Kidney (tissue), 14 donors: ENCODE measurements around the gene TRERF1. TPM values are rescaled to one million over a fixed set of nuclear protein-coding genes. Genes with fewer than 3 reads are reported as not detected.
A peak's percentile ranks its signal among the peaks of the same experiment; 100 is the strongest.

Experiments used
- DNase-seq, 5 donors: peaks; one replicate each; pipeline ENCODE4 v3.0.0-alpha.2; 2013 to 2020
- FAIRE-seq: peaks from 2 replicates; lab custom pipeline; 2012; peaks lifted over from hg19 to GRCh38; lab: Jason Lieb, UNC
- H3K27ac ChIP-seq, 2 donors: one replicate each; pipeline ENCODE4 v1.7.0; 2013; ENCODE audit warnings: low read depth in 2 of 2, low read length in 2 of 2, inconsistent platforms in 1 of 2
- H3K27me3 ChIP-seq: one replicate; pipeline ENCODE4 v1.7.1; 2013; ENCODE audit warnings: low read length, inconsistent platforms; ENCODE audit not compliant: control insufficient read depth, insufficient read depth
- H3K36me3 ChIP-seq, 3 donors: one replicate each; pipeline versions ENCODE4 v1.7.0 to v1.7.1; 2013; ENCODE audit warnings: low read length in 3 of 3, control low read depth in 1 of 3, inconsistent platforms in 1 of 3; ENCODE audit not compliant: insufficient read depth in 3 of 3, control insufficient read depth in 2 of 3
- H3K4me1 ChIP-seq, 3 donors: one replicate each; pipeline versions ENCODE4 v1.7.0 to v1.7.1; 2013; ENCODE audit warnings: low read length in 3 of 3, inconsistent platforms in 1 of 3, low read depth in 1 of 3; ENCODE audit not compliant: control insufficient read depth in 2 of 3, insufficient read depth in 2 of 3
- H3K4me3 ChIP-seq, 3 donors: one replicate each; pipeline versions ENCODE4 v1.7.0 to v1.8.1; 2013; ENCODE audit warnings: low read length in 3 of 3, control low read depth in 1 of 3, inconsistent platforms in 1 of 3
- H3K9ac ChIP-seq, 3 donors: one replicate each; pipeline versions ENCODE4 v1.7.0 to v1.7.1; 2013; ENCODE audit warnings: low read length in 3 of 3, control low read depth in 1 of 3, inconsistent platforms in 1 of 3
- H3K9me3 ChIP-seq, 3 donors: one replicate each; pipeline versions ENCODE4 v1.7.0 to v1.7.1; 2013; ENCODE audit warnings: low read length in 3 of 3, control low read depth in 1 of 3, inconsistent platforms in 1 of 3; ENCODE audit not compliant: control insufficient read depth in 2 of 3, insufficient read depth in 1 of 3
- CTCF ChIP-seq: IDR thresholded peaks from 3 replicates; pipeline ENCODE4 v1.5.1; 2012; ENCODE audit warnings: mild to moderate bottlenecking, moderate library complexity, borderline replicate concordance; ENCODE audit not compliant: insufficient read depth; ENCODE audit errors: extremely low read depth
- intact Hi-C: fragments of 100-400 bp; cut with DNase I; formaldehyde crosslinking; loops from one replicate; pipeline ENCODE4 v1.11.1; 2022
- polyA plus RNA-seq: library from polyadenylated mRNA; stranded (reverse); fragments of 350-450 nt; fragmentation: Illumina TruSeq; extraction: RNeasy Lipid Tissue Mini Kit (QIAGEN cat#74804); gene quantifications from one replicate; pipeline ENCODE4 v1.2.3, GENCODE V29; 2014; ENCODE audit warnings: low read depth, low replicate concordance; ENCODE audit not compliant: insufficient read depth
- total RNA-seq: library from RNA; stranded (reverse); fragmentation: NEBNext Ultra II Directional; extraction: Animal tissue kit (Norgen Biotek cat#: 25700); gene quantifications from one replicate; pipeline ENCODE4 v1.2.1, GENCODE V29; 2021
- donor health status: control.
- donor health status: control.
- donor health status: control.
- donor health status: control.
- donor health status: control.
- donor health status: DM: yes; HTN: yes; CAD: no.
- donor health status: Normal renal cell carcinoma (clear cell type).

TRERF1 gene
- total and polyA plus RNA-seq, 2 donors from 2014 or later, result 1.5 to 8.4 TPM

- peak in 1 of 5 donors; percentile 64 for DNase-seq
- no peak overlapping the region for H3K9ac ChIP-seq
- H3K4me1 ChIP-seq, result peaks cover 0 to 4% (median 0%) of the 10 kb centered on the region in 3 donors
- H3K27ac ChIP-seq, result no peak overlapping the region
- H3K36me3 ChIP-seq, result peaks cover 0 to 11% (median 0%) of the 10 kb centered on the region in 3 donors
- intact Hi-C loops, result no loop called here
- no peaks in the 10 kb centered on the region for H3K9me3 ChIP-seq
- FAIRE-seq, result no peak
- no peak for TF ChIP-seq CTCF
- no peak overlapping the region for H3K4me3 ChIP-seq
- H3K27me3 ChIP-seq, result no peaks in the 10 kb centered on the region
These were observed 183.5 kb downstream of the TRERF1 start for GRCh38 chr6:42268016-42268834.

DNA sequence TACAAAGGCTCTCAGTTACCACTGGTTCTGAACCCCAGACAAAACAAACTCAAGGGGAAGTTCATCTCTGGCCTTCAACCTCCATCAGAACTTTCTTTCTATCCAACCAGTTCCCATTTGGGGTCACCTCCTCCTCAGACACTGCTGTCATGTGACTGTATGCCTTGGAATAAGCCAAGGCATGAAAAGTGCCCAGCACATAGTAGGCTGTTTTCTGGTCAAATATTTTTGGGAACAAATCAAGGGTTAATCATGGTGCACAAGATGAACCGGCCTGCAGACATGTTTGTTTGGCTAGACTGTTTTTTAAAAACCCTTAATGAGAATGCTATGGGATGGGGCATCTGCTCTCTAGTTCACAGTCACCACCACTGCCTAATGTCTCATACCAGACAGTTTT lies 185.2 kb downstream of the TRERF1 start:
- Histone ChIP-seq H3K27ac (no peak overlapping the region), H3K27me3 (no peaks in the 10 kb centered on the region), H3K9me3 (no peaks in the 10 kb centered on the region), H3K36me3 (peaks cover 0 to 11% (median 0%) of the 10 kb centered on the region in 3 donors), H3K4me1 (peaks cover 0 to 4% (median 0%) of the 10 kb centered on the region in 3 donors), H3K4me3 (no peak overlapping the region), H3K9ac (no peak overlapping the region)
- TF ChIP-seq CTCF, result no peak
- no peak for DNase-seq
- intact Hi-C loops, result no loop called here
- FAIRE-seq, result no peak

DNA sequence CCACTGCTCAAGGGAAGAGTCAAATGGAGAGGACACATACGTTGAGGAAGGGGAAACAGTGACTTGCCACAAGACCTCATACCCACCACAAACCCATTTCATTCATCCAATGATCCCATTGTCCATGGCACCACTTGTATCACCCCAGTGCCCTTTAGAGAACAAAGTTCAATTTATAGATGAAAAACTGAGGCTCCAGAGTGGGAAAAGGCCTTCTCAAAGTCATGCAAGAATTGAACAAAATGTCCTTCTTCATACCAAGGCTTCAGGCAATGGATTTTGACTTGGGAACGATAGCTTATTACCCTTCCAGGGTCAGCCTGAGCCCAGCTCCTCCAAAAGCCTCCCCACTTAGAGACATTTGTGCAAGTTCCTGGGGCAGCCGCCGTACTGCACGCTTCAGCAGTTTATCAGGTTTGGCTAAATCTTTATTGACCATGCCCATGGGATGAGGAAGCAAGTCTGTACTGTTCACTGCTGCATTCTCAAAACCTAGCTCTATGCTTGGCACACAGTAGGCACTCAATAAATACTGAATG lies 186.8 kb downstream of the TRERF1 start:
- Histone ChIP-seq H3K9ac (no peak overlapping the region), H3K9me3 (no peaks in the 10 kb centered on the region), H3K4me3 (no peak overlapping the region), H3K27ac (no peak overlapping the region), H3K4me1 (peaks cover 0 to 6% (median 0%) of the 10 kb centered on the region in 3 donors), H3K27me3 (no peaks in the 10 kb centered on the region), H3K36me3 (peaks cover 0 to 7% (median 0%) of the 10 kb centered on the region in 3 donors)
- intact Hi-C loops, result no loop called here
- TF ChIP-seq CTCF, result no peak
- FAIRE-seq, result no peak
- DNase-seq, result no peak
